ENCODE measurements around the gene ATP2B3.

- no peak for TF ChIP-seq POLR2AphosphoS5 (IDR thresholded peaks at IDR 0.05; ENCODE audit: borderline replicate concordance, low read depth, low read length)
- TF ChIP-seq EZH2 (IDR thresholded peaks at IDR 0.05): no peak
These were observed 31.8 kb downstream of the ATP2B3 start for GRCh38 chrX:153549231-153549630.

Measured in SK-N-MC (cell line).